Coronary artery (tissue), 2 donors: Measurements from ENCODE around the gene PRSS8.
"Not testable (repeated sequence)": the region's sequence is repeated elsewhere in the genome, so short reads cannot be mapped to it uniquely, and the experiment has no call there.

Experiments used
- DNase-seq: peaks from one replicate; pipeline ENCODE4 v3.0.0-alpha.2; 2017; ENCODE audit warnings: low spot score
- H3K27ac ChIP-seq, 2 donors: fragments of 200-600 bp; sonication (generic); one replicate each; pipeline ENCODE4 v1.5.1; 2016 to 2019
- H3K4me3 ChIP-seq: fragments of 200-600 bp; sonication (generic); 2 replicates; pipeline ENCODE4 v1.5.1; 2016; ENCODE audit warnings: mild to moderate bottlenecking, moderate library complexity
- CTCF ChIP-seq: fragments of 200-600 bp; sonication (generic); IDR thresholded peaks from one replicate; pipeline ENCODE4 v1.5.1; 2019; ENCODE audit warnings: antibody characterized with exemption

Gene PRSS8

GRCh38 chr16:31149332-31149731, 13.8 kb upstream of the PRSS8 start:
- H3K4me3 ChIP-seq, result no peak overlapping the region
- peak overlapping the region in 1 of 2 donors; percentile 58 for H3K27ac ChIP-seq
- TF ChIP-seq CTCF, result no peak
- DNase-seq, result no peak

GRCh38 chr16:31148896-31149295, 13.4 kb upstream of the PRSS8 start:
- DNase-seq, result no peak
- no peak for TF ChIP-seq CTCF
- Histone ChIP-seq H3K4me3 (no peak overlapping the region), H3K27ac (peak overlapping the region in 1 of 2 donors; percentile 58)

DNA sequence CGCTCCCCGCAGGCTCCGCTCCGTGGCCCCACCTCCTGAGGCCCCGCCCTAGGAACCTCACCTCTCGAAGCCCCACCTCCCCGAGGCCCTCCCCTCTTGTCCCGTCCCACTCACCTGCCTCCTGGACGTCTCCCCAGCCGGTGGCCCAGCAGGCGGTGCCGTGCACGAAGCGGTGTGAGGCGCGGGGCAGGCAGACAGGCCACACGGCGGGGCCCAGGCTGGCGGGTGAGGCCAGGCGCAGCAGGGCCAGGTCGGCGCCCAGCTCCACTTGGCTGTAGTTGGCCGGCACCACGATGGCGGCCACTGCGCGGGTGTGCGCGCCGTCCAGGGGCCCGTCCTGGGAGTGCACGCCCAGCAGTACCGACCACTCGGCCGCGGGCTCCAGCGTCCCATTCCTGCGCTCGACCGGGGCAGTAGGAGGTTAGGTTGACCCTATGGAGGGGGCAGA, 12.8 kb upstream of the PRSS8 start:
- H3K4me3 ChIP-seq, result no peak overlapping the region
- H3K27ac ChIP-seq, result no peak overlapping the region
- TF ChIP-seq CTCF, result no peak
- no peak for DNase-seq

GRCh38 chr16:31147574-31147973, 12.0 kb upstream of the PRSS8 start:
- H3K4me3 ChIP-seq, result no peak overlapping the region
- no peak for DNase-seq
- no peak overlapping the region for H3K27ac ChIP-seq
- TF ChIP-seq CTCF, result no peak

GRCh38 chr16:31145398-31145990, 10.0 kb upstream of the PRSS8 start:
- DNase-seq, result no peak
- Histone ChIP-seq H3K4me3 (no peak overlapping the region), H3K27ac (no peak overlapping the region)
- TF ChIP-seq CTCF, result no peak

DNA sequence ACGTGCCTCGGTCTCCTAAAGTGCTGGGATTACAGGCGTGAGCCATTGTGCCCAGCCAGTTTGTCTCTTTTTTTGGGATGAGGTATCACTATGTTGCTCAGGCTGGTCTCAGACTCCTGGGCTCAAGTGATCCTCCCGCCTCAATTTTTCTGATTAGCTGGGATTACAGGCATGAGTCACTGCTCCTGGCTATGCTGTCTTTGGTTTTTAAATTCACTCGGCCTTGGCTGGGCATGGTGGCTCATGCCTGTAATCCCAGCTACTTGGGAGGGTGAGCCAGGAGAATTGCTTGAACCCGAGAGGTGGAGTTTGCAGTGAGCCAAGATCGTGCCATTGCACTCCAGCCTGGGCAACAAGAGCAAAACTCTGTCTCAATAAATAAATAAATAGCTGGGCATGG, 8.9 kb upstream of the PRSS8 start:
- not testable (repeated sequence) for H3K27ac ChIP-seq, DNase-seq, H3K4me3 ChIP-seq

- H3K27ac ChIP-seq, result no peak overlapping the region
- no peak for TF ChIP-seq CTCF
- no peak overlapping the region for H3K4me3 ChIP-seq
- DNase-seq, result no peak
These were observed 8.2 kb upstream of the PRSS8 start for GRCh38 chr16:31143694-31144148.
